ENCODE results near the gene NANOS1. TPM values are rescaled to one million over a fixed set of nuclear protein-coding genes. Genes with fewer than 3 reads are reported as not detected.

The NANOS1 gene
- total RNA-seq, 4 donors from 2014 or later: 16.5 to 25.0 (median 20.4) TPM

DNA sequence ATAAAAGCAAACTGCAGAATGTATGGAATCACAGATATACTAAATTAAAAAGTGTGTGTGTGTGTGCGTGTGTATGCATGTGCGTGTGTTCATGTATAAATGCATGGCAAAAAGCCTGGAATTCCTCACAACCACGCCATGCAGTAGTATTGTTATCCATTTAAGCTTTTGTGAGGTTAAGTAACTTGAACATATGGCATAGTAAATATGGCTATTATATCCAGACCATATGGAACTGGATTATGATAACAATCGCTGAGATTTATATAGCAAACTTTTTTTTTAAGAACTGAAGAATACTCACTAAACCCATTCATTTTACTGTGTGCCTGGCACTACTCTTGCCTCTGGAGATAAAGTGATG lies 22.3 kb upstream of the NANOS1 start:
- peak overlapping the region in 1 of 3 donors; percentile 47 for H3K27ac ChIP-seq
- WGBS, 2 donors: 78 to 80% methylated on average over 4 of the region's 4 CpGs
- no peaks in the 10 kb centered on the region for H3K36me3 ChIP-seq

DNA sequence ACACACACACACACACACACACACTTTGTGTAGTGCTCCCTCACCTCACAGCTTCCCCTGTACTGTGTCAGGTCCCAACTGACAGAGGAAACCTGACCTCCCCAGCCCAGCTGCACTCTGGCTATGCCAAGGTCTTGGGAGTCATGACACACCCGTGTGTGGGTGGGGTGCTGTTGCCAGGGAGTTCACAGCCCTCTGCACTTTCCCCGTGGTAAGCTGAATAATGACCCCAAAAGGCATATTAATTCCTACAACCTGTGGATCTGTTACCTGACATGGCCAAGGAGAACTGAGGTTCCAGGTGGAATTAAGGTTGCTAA lies 8.9 kb upstream of the NANOS1 start:
- WGBS, 2 donors: 46 to 54% methylated on average over 2 of the region's 2 CpGs
- no peaks in the 10 kb centered on the region for H3K27me3 ChIP-seq

More for the DNA sequence above, 22.3 kb upstream of the NANOS1 start:
- DNase-seq: no peak
- TF ChIP-seq, protein P1, sequence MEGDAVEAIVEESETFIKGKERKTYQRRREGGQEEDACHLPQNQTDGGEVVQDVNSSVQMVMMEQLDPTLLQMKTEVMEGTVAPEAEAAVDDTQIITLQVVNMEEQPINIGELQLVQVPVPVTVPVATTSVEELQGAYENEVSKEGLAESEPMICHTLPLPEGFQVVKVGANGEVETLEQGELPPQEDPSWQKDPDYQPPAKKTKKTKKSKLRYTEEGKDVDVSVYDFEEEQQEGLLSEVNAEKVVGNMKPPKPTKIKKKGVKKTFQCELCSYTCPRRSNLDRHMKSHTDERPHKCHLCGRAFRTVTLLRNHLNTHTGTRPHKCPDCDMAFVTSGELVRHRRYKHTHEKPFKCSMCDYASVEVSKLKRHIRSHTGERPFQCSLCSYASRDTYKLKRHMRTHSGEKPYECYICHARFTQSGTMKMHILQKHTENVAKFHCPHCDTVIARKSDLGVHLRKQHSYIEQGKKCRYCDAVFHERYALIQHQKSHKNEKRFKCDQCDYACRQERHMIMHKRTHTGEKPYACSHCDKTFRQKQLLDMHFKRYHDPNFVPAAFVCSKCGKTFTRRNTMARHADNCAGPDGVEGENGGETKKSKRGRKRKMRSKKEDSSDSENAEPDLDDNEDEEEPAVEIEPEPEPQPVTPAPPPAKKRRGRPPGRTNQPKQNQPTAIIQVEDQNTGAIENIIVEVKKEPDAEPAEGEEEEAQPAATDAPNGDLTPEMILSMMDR (IDR thresholded peaks at IDR 0.05): no peak
- TF ChIP-seq POLR2A (IDR thresholded peaks at IDR 0.05): no peak
- intact Hi-C loops (cut with DNase I): no loop called here
- no peak overlapping the region for H3K4me3 ChIP-seq (replicated peaks in 1 of 3)
- H3K4me1 ChIP-seq: peaks cover 3 to 14% of the 10 kb centered on the region in 2 donors
- no peaks in the 10 kb centered on the region for H3K9me3 ChIP-seq
- no peaks in the 10 kb centered on the region for H3K27me3 ChIP-seq

DNA sequence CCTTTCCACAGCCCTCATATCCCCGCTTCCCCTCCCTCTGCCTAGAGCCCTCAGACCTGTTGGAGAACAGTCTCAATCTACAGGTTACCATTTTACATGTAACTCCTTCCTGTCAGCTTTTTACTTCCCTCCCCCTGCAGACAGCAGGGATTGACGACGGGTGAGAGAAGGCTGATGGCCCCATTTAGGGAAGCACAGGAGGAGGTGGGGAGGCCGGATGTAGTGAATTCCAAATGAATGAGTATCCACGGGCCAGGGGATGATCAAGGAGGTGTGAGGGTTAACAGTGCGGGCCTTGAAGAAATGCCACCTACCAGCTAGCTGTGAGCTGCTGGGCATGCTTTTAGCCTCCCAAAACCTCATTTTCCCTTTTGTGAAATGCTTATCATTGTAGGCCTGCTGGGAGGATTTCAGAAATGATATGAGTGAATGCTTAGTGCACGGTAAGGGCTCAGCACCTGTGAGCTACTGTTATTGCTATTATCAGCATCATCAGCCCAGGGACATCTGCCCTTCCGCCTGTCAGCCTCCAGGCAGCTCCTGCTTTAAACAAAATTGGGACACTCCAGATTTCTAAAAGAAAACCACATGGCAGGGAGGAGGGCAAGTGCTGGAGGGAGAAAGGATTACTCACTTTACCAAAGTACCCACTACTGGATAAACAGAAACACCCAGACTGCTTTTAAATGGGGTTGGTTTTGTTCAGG lies 6.5 kb upstream of the NANOS1 start:
- intact Hi-C loops (cut with DNase I): no loop called here
- Histone ChIP-seq H3K36me3 (no peaks in the 10 kb centered on the region), H3K4me3 (replicated peaks in 1 of 3) (no peak overlapping the region), H3K9me3 (no peaks in the 10 kb centered on the region), H3K4me1 (peaks cover 18 to 41% of the 10 kb centered on the region in 2 donors), H3K27me3 (no peaks in the 10 kb centered on the region), H3K27ac (no peak overlapping the region)
- 70 to 73% methylated on average over 8 of the region's 8 CpGs for WGBS, 2 donors
- TF ChIP-seq, protein P1 (IDR thresholded peaks at IDR 0.05): no peak
- no peak for TF ChIP-seq POLR2A (IDR thresholded peaks at IDR 0.05)
- DNase-seq: no peak

More for the DNA sequence above, 8.9 kb upstream of the NANOS1 start:
- H3K27ac ChIP-seq: no peak overlapping the region
- H3K9me3 ChIP-seq: no peaks in the 10 kb centered on the region
- no peak for TF ChIP-seq POLR2A (IDR thresholded peaks at IDR 0.05)
- TF ChIP-seq, protein P1 (IDR thresholded peaks at IDR 0.05): no peak
- DNase-seq: no peak
- H3K4me3 ChIP-seq (replicated peaks in 1 of 3): no peak overlapping the region
- H3K36me3 ChIP-seq: no peaks in the 10 kb centered on the region
- peaks cover 6 to 22% of the 10 kb centered on the region in 2 donors for H3K4me1 ChIP-seq
- intact Hi-C loops (cut with DNase I): no loop called here

DNA sequence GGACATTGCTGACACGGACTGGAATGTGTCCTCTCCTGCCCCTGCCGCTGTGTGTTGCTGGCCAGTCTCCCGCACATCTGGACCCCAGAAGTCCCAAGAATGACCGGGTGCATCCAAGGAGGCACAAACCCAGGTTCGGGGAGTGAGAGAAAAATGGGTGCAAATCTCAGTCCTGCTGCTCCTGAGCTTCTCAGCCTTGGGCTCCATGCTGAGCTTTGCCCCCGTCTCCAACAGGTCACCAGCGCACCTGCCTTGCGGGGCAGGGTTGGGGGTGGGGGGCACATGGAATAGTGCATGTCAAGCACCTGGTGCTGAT lies 6.0 kb upstream of the NANOS1 start:
- Histone ChIP-seq H3K9me3 (no peaks in the 10 kb centered on the region), H3K36me3 (no peaks in the 10 kb centered on the region), H3K4me3 (replicated peaks in 1 of 3) (no peak overlapping the region), H3K27me3 (no peaks in the 10 kb centered on the region), H3K27ac (no peak overlapping the region), H3K4me1 (peaks cover 18 to 41% of the 10 kb centered on the region in 2 donors)
- intact Hi-C loops (cut with DNase I): no loop called here
- DNase-seq: no peak
- 70 to 71% methylated on average over 5 to 6 of the region's 8 CpGs for WGBS, 2 donors
- TF ChIP-seq, protein P1 (IDR thresholded peaks at IDR 0.05): no peak
- TF ChIP-seq POLR2A (IDR thresholded peaks at IDR 0.05): no peak

DNA sequence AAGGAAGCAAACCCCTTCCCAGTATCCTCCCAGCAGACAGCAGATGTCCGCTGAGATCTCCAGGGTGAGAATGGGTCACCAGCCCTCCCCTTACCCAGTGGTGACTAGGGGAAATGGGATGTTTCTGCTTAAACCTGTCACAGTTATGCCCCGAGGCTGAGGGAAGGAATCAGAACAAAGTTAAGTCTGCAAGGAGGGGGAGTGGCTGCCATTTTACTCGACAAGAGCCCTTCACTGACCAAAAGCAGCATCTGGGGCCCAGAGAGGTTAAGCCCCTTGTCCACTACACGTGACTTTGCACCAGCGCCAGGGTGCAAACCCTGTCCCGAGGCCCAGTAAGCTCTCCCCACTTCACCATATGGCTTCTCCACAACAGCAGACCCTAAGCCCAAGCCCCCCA lies 4.6 kb upstream of the NANOS1 start:
- Histone ChIP-seq H3K27me3 (no peaks in the 10 kb centered on the region), H3K4me3 (replicated peaks in 1 of 3) (no peak overlapping the region), H3K4me1 (peaks cover 18 to 41% of the 10 kb centered on the region in 2 donors), H3K36me3 (no peaks in the 10 kb centered on the region), H3K9me3 (no peaks in the 10 kb centered on the region), H3K27ac (peak overlapping the region; percentile 79 to 99 (median 94))
- TF ChIP-seq, protein P1 (IDR thresholded peaks at IDR 0.05): no peak
- TF ChIP-seq POLR2A (IDR thresholded peaks at IDR 0.05): no peak
- DNase-seq: no peak
- 26 to 40% methylated on average over 2 to 5 of the region's 6 CpGs for WGBS, 2 donors
- intact Hi-C loops (cut with DNase I): no loop called here
